GM12891 (cell line): ENCODE results near the gene CTNNA1.

Experiments used
- POLR2A ChIP-seq: IDR thresholded peaks from 2 replicates; pipeline ENCODE4 v1.6.1; 2011; ENCODE audit warnings: low read depth, low read length, control low read depth
- TAF1 ChIP-seq: IDR thresholded peaks from 2 replicates; pipeline ENCODE4 v1.6.1; 2011; ENCODE audit warnings: low read depth, low read length, control low read depth

DNA sequence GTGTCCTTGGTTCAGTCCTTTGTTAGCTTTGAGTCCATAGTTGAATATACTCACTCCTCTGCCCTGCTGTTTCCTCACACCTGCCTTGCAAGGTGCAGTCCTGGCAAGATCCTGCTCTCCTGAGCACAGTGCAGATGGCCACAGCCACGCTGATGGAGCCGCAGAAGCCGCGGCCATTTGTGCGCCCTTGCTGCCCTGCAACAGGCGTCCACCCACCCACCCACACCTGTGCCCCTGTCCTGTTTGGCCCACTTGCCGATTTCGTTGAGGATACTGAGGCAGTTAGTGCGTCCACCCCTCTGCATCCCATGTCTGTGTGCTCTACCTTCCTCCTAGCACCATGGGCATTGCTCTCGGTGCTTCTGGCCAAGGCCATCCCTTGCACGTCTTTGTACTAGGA lies 173.0 kb downstream of the CTNNA1 start:
- TF ChIP-seq POLR2A (no peak), TAF1 (no peak)
